PFSK-1 (cell line): ENCODE data around the gene WBP1.

Experiments
- FOXP2 ChIP-seq: optimal IDR thresholded peaks from 2 replicates; pipeline ENCODE3; 2011; ENCODE audit warnings: borderline replicate concordance, control low read depth, inconsistent platforms; ENCODE audit not compliant: insufficient read depth; ENCODE audit errors: extremely low read length, extremely low read depth
- POLR2AphosphoS5 ChIP-seq: IDR thresholded peaks from 2 replicates; pipeline ENCODE4 v1.6.1; 2012; ENCODE audit warnings: low read depth, mild to moderate bottlenecking, control low read depth, low read length, moderate library complexity
- SIN3A ChIP-seq: IDR thresholded peaks from 2 replicates; pipeline ENCODE4 v1.6.1; 2012; ENCODE audit warnings: mild to moderate bottlenecking, low read length, moderate library complexity, borderline replicate concordance; ENCODE audit not compliant: insufficient read depth
- TAF1 ChIP-seq: IDR thresholded peaks from 2 replicates; pipeline ENCODE4 v1.6.1; 2012; ENCODE audit warnings: low read length, control low read depth, borderline replicate concordance; ENCODE audit not compliant: insufficient read depth
- TF ChIP-seq, protein P1 (sequence below), 2 experiments: IDR thresholded peaks; 2 replicates each; pipeline versions ENCODE4 v1.6.1 to v1.8.0; 2011 to 2012; ENCODE audit warnings: low read depth in 2 of 2, low read length in 2 of 2, control low read depth in 1 of 2, inconsistent platforms in 1 of 2, mild to moderate bottlenecking in 1 of 2, moderate library complexity in 1 of 2; ENCODE audit not compliant: insufficient read depth in 1 of 2

DNA sequence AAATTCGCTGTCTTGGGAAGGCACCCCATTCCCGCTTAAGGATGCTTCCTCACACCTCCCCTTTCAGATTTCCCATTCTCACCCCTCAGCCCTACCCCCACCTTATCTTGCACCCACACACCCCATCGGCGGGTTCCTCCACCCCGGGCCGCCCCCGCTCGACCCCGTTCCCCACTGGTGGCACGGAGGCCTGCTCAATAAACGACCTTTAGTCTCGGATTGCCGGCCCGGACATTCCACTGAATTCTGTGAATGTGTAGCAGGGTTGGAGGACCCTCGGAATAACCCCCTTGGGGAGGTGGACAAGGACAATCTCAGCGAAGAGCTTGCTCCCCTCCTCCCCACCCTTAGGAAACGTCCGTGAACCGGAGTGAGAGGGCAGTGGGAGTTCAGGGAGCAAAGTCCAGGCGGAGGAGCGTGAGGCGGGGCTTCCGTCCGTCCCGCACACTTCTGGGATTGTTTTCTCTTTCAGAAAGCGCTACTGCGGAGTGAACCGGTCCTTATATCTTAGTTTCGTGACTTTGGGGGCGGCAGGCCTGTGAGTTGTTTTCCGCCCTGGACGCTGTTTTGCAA, 44.0 kb downstream of the WBP1 start:
- TF ChIP-seq POLR2AphosphoS5 = no peak
- TF ChIP-seq SIN3A = no peak
- TF ChIP-seq, protein P1, sequence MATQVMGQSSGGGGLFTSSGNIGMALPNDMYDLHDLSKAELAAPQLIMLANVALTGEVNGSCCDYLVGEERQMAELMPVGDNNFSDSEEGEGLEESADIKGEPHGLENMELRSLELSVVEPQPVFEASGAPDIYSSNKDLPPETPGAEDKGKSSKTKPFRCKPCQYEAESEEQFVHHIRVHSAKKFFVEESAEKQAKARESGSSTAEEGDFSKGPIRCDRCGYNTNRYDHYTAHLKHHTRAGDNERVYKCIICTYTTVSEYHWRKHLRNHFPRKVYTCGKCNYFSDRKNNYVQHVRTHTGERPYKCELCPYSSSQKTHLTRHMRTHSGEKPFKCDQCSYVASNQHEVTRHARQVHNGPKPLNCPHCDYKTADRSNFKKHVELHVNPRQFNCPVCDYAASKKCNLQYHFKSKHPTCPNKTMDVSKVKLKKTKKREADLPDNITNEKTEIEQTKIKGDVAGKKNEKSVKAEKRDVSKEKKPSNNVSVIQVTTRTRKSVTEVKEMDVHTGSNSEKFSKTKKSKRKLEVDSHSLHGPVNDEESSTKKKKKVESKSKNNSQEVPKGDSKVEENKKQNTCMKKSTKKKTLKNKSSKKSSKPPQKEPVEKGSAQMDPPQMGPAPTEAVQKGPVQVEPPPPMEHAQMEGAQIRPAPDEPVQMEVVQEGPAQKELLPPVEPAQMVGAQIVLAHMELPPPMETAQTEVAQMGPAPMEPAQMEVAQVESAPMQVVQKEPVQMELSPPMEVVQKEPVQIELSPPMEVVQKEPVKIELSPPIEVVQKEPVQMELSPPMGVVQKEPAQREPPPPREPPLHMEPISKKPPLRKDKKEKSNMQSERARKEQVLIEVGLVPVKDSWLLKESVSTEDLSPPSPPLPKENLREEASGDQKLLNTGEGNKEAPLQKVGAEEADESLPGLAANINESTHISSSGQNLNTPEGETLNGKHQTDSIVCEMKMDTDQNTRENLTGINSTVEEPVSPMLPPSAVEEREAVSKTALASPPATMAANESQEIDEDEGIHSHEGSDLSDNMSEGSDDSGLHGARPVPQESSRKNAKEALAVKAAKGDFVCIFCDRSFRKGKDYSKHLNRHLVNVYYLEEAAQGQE (IDR thresholded peaks at IDR 0.05; ENCODE audit: insufficient read depth in 1 of 2, low read depth in 2 of 2, low read length in 2 of 2) = no peak
- no peak for TF ChIP-seq TAF1
- no peak for TF ChIP-seq FOXP2
